GM10266 (cell line): ENCODE data around the gene DPYSL5.

Source experiments
- DNase-seq: peaks from one replicate; pipeline ENCODE4 v3.0.0; 2012; ENCODE audit errors: extremely low spot score
- CTCF ChIP-seq: IDR thresholded peaks from 2 replicates; pipeline ENCODE4 v1.5.1; 2012; ENCODE audit warnings: mild to moderate bottlenecking, low read depth; ENCODE audit not compliant: control insufficient read depth, insufficient read depth; ENCODE audit errors: missing control alignments

DPYSL5 gene

DNA sequence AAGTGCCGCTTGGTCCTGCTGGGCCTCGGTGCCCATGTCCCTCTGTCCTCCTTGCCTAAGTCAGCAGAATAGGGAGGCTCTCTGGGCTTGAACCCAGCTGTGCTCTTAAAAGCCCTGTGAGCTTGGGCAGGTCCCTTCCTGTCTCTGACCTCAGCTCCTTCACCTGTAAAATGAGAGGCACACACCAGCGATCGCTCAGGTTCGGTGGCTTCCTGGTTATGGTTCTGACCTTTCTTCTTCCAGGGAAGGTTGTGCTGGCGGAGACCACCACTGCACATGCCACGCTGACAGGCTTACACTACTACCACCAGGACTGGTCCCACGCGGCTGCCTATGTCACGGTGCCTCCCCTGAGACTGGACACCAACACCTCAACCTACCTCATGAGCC, 86.4 kb downstream of the DPYSL5 start:
- no peak for DNase-seq
- no peak for TF ChIP-seq CTCF

GRCh38 chr2:26934985-26935384, 87.1 kb downstream of the DPYSL5 start:
- DNase-seq, result no peak
- no peak for TF ChIP-seq CTCF

- TF ChIP-seq CTCF, result no peak
- DNase-seq, result no peak
Observed at GRCh38 chr2:26936855-26937254, 88.9 kb downstream of the DPYSL5 start.

- TF ChIP-seq CTCF, result no peak
- no peak for DNase-seq
Observed at GRCh38 chr2:26938399-26939118, 90.6 kb downstream of the DPYSL5 start.

GRCh38 chr2:26940001-26940400, 92.1 kb downstream of the DPYSL5 start:
- TF ChIP-seq CTCF, result no peak
- DNase-seq, result no peak

DNA sequence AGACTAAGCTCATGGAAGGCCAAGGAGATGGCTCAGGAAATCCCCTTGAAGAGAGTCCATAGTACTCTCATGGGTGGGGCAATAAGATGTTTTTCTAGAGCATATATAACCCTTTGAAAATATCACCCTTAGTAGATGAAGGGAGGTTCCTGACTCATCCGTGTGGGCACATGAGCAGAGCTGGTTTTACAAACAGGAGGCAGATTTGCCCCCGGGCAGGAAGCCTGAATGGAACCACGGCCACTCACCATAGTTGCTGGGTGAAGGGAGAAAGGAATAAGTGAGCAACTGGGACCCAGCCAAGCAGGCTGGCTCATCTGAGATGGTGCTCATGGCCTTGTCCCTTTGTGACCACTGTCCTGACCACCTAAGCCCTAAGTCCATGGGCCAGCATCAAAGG, 93.6 kb downstream of the DPYSL5 start:
- no peak for TF ChIP-seq CTCF
- no peak for DNase-seq

GRCh38 chr2:26942543-26943295, 94.8 kb downstream of the DPYSL5 start:
- peak; percentile 76 for TF ChIP-seq CTCF
- DNase-seq, result peak; percentile 82
